Measurements from ENCODE around the gene KRTAP4-2.

Gene KRTAP4-2

GRCh38 chr17:41178843-41179616, 1.0 kb upstream of the KRTAP4-2 start:
- TF ChIP-seq GATA2 (IDR thresholded peaks at IDR 0.05; ENCODE audit: low read depth, low read length) (no peak), GATA3 (IDR thresholded peaks at IDR 0.05; ENCODE audit: low read depth, low read length) (no peak)

- TF ChIP-seq GATA2 (IDR thresholded peaks at IDR 0.05; ENCODE audit: low read depth, low read length) (no peak), GATA3 (IDR thresholded peaks at IDR 0.05; ENCODE audit: low read depth, low read length) (no peak)
Measured at GRCh38 chr17:41178341-41178740, 320 bp upstream of the KRTAP4-2 start.

DNA sequence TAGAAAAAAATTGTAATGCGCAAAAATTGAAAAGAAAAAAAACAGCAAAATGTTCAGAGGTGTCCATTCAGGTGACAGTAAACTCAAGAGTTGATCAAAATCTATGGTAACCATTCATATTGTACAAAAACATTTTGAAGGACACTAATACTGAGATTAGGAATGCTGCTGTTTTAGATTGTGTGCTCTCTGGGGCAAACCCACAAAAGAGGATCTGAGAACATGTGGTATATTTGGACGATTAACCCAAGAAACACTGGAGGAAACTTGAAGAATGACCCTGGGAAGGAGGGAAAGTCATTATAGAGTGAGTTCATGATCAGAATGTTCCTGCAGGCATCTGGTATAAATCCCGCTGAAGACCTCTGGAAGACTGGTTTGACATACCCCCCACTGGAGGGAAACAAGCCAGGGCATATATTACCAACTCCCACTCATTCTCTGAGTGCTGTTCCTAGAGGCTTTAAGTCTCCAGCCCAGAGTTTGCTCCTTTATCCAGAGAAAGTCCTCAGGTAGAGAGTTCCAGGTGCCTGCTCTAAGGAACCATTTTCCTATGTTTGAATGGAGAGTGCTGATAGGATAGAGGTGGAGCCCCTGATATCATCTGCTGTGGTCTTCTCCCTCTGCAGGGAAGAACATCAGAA, 1.2 kb downstream of the KRTAP4-2 start:
- TF ChIP-seq GATA3 (IDR thresholded peaks at IDR 0.05; ENCODE audit: low read depth, low read length): no peak
- no peak for TF ChIP-seq GATA2 (IDR thresholded peaks at IDR 0.05; ENCODE audit: low read depth, low read length)

- TF ChIP-seq GATA2 (IDR thresholded peaks at IDR 0.05; ENCODE audit: low read depth, low read length): no peak
- no peak for TF ChIP-seq GATA3 (IDR thresholded peaks at IDR 0.05; ENCODE audit: low read depth, low read length)
Measured at GRCh38 chr17:41171886-41172285, 6.1 kb downstream of the KRTAP4-2 start.

DNA sequence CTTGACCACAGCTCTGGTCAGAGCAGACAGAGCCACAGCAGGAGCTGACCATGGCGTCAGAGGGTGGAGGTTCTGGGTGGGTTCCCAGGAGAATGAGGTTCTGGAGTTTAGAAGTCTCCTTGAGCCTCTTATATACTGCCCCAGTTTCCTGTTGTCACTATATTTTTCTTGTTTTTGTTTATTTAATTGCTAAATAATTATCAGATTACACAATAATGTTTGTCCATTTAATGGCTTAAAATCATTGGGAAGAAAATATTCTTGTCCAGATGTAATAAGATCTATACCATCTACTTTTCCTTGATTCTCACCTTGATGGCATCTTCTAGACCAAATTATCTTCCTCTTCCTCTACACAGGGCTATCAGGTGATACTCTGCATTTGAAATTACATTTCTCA, 9.9 kb downstream of the KRTAP4-2 start, which contains the start of gene KRTAP4-3:
TSS of gene KRTAP4-3 (minus strand) at position 101 of the 400 bp plus-strand sequence. CDS start at position 52, 49 bp downstream.
- no peak for TF ChIP-seq GATA2 (IDR thresholded peaks at IDR 0.05; ENCODE audit: low read depth, low read length)
- no peak for TF ChIP-seq GATA3 (IDR thresholded peaks at IDR 0.05; ENCODE audit: low read depth, low read length)

DNA sequence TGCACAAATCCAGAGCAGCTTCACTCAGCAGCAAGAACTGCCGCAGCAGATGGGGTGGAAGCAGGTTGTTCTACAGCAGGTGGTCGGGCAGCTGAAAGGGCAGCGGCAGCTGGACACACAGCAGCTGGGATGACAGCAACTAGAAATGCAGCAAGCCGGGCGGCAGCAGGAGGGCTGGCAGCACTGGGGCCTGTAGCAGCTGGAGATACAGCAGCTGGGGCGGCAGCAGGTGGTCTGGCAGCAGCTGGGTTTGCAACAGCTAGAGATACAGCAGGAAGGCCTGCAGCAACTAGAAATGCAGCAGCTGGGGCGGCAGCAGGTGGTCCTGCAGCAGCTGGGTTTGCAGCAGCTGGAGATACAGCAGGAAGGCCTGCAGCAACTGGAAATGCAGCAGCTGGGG, 10.5 kb downstream of the KRTAP4-2 start:
- TF ChIP-seq GATA3 (IDR thresholded peaks at IDR 0.05; ENCODE audit: low read depth, low read length) (no peak), GATA2 (IDR thresholded peaks at IDR 0.05; ENCODE audit: low read depth, low read length) (no peak)

GRCh38 chr17:41163828-41164227, 14.2 kb downstream of the KRTAP4-2 start:
- TF ChIP-seq GATA3 (IDR thresholded peaks at IDR 0.05; ENCODE audit: low read depth, low read length): no peak
- TF ChIP-seq GATA2 (IDR thresholded peaks at IDR 0.05; ENCODE audit: low read depth, low read length): no peak

GRCh38 chr17:41160648-41161047, 17.4 kb downstream of the KRTAP4-2 start, which contains the start of gene KRTAP4-4:
KRTAP4-4 (minus strand) TSS chr17:41160748; CDS start chr17:41160691, 57 bp downstream.
- no peak for TF ChIP-seq GATA2 (IDR thresholded peaks at IDR 0.05; ENCODE audit: low read depth, low read length)
- TF ChIP-seq GATA3 (IDR thresholded peaks at IDR 0.05; ENCODE audit: low read depth, low read length): no peak

- TF ChIP-seq GATA2 (IDR thresholded peaks at IDR 0.05; ENCODE audit: low read depth, low read length) (no peak), GATA3 (IDR thresholded peaks at IDR 0.05; ENCODE audit: low read depth, low read length) (no peak)
Measured at GRCh38 chr17:41153856-41154255, 24.2 kb downstream of the KRTAP4-2 start.

GRCh38 chr17:41151525-41151924, 26.5 kb downstream of the KRTAP4-2 start:
- no peak for TF ChIP-seq GATA2 (IDR thresholded peaks at IDR 0.05; ENCODE audit: low read depth, low read length)
- TF ChIP-seq GATA3 (IDR thresholded peaks at IDR 0.05; ENCODE audit: low read depth, low read length): no peak

GRCh38 chr17:41150026-41150425, 28.0 kb downstream of the KRTAP4-2 start:
- no peak for TF ChIP-seq GATA2 (IDR thresholded peaks at IDR 0.05; ENCODE audit: low read depth, low read length)
- no peak for TF ChIP-seq GATA3 (IDR thresholded peaks at IDR 0.05; ENCODE audit: low read depth, low read length)

DNA sequence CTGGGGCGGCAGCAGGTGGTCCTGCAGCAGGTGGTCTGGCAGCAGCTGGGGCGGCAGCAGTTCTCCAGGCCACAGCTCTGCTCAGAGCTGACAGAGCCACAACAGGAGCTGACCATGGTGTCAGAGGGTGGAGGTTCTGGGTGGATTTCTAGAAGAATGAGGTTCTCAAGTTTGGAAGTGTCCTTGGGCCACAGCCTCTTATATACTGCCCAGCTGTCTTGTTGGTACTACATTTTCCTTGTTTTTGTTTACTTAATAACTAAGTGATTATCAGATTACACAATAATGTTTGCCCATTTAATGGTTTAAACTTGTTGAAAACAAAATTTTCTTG, 28.4 kb downstream of the KRTAP4-2 start, which contains the start of gene KRTAP4-5:
TSS of gene KRTAP4-5 (minus strand) at position 174 of the 334 bp plus-strand sequence. CDS start at position 116, 58 bp downstream.
- TF ChIP-seq GATA3 (IDR thresholded peaks at IDR 0.05; ENCODE audit: low read depth, low read length): no peak
- TF ChIP-seq GATA2 (IDR thresholded peaks at IDR 0.05; ENCODE audit: low read depth, low read length): no peak

DNA sequence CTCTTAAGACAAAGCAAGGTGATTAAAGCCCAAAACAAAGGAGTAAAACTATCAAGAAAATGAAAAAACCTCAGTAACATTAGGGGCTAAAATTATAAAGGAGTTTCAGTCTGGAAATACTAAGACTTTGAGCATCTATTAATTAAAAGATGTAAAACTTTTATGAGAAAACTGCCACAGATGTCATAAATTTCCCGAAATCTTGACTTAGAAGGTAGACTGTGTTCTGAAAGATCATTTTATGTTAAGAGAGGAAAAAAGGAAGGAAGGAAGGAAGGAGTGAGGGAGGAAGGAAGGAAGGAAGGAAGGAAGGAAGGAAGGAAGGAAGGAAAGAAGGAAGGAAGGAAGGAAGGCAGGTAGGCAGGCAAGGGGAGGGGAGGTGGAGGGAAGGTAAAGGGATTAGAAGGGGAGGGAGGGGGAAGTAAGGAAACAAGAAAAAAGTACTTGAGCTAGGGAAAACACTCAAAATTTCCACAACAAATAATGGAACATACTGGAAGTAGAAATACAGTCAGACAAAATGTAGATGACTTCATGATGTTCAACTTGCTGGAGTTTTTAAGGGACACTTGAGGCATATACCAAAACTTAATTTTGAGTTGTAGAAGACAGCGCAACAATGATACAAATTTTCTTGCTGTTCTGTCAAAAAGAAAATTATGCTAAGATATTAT, 30.4 kb downstream of the KRTAP4-2 start:
- TF ChIP-seq GATA2 (IDR thresholded peaks at IDR 0.05; ENCODE audit: low read depth, low read length): no peak

DNA sequence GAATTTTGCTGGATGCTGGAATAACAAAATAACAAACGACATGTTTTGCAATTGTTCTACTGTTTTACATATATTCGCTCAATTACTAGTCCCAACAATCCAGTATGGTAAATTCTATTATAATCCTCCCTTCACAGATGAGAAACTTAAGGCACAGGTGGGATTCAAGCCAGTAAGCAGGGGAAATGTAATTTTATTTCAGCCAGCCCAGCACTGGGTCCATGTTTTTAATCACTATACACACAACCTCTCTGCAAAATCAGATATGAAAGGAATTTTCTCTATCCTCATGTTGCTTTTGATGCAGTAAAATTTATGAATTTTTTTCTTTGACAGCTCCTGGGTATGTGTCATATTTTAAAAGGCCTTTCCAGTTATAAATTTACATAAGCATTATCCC, 32.8 kb downstream of the KRTAP4-2 start:
- TF ChIP-seq GATA2 (IDR thresholded peaks at IDR 0.05; ENCODE audit: low read depth, low read length): no peak
- no peak for TF ChIP-seq GATA3 (IDR thresholded peaks at IDR 0.05; ENCODE audit: low read depth, low read length)

All from SH-SY5Y (cell line).